ENCODE results near the gene ESR1.
A peak's percentile ranks its signal among the peaks of the same experiment; 100 is the strongest.
"Not testable (repeated sequence)": the region's sequence is repeated elsewhere in the genome, so short reads cannot be mapped to it uniquely, and the experiment has no call there.

Gene ESR1

GRCh38 chr6:152099446-152100182 is 292.1 kb downstream of the ESR1 start:
- ATAC-seq = no peak

DNA sequence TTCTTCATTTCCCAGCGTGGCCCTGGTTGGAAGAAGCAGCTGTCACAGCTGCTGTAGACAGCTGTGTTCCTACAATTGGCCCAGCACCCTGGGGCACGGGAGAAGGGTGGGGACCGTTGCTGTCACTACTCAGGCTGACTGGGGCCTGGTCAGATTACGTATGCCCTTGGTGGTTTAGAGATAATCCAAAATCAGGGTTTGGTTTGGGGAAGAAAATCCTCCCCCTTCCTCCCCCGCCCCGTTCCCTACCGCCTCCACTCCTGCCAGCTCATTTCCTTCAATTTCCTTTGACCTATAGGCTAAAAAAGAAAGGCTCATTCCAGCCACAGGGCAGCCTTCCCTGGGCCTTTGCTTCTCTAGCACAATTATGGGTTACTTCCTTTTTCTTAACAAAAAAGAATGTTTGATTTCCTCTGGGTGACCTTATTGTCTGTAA is 292.7 kb downstream of the ESR1 start:
- no peak for ATAC-seq

DNA sequence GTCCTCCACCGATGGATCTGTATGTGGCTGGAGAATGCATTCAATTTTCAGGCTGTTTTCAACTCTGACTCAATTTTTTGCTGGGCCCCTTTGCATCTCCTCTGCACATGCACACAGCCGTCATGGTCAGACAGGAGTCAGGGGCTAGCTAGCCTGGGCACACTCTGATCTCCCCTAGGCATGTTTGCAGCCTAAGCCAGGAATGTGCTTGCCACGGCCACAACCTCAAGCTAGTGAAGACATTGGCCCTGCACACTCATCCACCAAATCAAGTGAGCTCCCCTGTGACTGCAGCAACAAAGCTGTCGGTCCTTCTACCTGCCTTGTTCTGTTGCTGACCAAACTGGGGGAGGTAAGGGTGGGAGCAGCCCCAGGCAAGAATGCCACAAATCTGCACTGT is 300.5 kb downstream of the ESR1 start:
- ATAC-seq = no peak

GRCh38 chr6:152110886-152111820 is 303.7 kb downstream of the ESR1 start:
- ATAC-seq = no peak

DNA sequence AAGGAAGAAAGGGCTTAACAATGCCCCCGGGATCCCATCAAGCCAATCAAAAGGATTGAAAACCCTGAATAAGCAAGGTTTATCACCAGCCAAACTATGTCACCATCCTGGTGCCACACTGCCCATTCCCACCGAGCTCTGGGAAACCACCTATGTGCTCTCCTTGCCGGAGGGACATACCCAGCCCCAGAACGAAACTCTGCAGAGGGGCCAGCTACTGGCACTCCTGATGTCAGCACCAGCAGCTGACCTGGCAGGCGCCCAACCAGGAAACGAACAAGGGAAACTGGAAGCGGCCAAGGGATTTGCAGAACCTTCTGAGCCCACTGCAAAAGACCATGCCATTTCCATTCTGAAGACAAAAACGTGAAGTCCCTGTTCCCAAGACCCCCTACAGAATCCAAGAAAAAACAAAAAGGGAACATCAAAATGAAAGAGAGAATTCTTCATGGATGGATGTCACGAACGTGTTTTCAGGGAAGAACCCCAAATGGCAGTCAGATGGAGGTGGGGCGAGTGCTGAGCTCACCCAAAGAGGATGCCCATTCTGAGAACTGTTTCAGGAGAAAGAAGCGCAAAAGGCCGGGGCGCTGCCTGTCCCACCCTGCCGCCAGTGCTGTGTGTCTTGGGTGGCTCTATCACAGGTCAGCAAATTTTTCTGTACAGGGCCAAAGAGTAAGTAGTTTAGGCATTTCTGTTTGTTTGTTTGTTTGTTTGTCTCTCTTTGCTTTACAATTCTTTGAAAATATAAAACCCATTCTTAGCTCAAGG is 305.2 kb downstream of the ESR1 start:
- ATAC-seq = no peak

DNA sequence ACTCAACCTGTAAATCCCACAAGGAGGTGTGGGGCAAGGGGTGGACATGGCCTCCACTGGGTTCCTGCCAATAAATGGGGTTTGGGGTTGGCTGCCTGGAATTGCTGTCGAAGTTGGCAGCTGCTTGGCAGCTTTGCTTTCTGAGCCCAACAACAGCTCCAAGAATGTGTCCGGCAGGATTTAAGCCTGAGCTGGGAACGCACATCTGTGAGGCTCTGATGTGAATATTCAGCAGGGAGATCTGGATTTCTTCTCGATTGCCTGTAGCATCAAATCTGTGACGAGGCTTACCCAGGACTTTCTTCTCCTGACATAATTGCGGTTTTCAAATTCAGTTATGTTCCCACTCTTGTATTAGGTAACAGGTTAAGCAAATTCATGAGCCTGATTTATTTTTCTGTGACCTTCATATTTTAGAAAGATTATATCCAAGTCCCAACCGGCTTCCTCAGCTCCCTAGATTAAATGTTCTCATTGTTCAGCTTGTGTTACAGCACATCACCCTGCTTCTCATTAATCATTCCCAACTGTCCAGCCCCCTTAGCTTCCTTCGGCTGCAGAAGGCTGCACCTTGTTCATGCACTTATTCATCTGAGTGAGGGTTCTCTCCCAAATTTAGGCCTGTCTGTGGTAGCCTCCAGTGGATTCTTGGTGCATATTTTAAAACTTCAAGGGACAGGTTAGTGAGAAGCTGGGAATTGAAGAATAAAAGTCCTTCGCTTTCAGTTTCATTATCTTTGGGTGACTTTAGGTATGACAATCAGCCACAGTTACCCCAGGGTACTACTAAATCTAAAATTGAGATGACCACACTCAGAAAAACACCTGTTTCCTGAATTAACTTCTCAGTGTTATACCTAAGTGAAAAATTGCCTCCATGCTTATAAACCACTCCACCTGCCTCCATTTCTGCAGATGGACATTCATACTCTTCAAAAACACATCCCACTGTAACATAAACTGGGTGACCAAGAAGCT is 310.0 kb downstream of the ESR1 start:
- peak; percentile 46 to 55 for ATAC-seq

GRCh38 chr6:152118224-152118623 is 310.7 kb downstream of the ESR1 start:
- ATAC-seq = no peak

DNA sequence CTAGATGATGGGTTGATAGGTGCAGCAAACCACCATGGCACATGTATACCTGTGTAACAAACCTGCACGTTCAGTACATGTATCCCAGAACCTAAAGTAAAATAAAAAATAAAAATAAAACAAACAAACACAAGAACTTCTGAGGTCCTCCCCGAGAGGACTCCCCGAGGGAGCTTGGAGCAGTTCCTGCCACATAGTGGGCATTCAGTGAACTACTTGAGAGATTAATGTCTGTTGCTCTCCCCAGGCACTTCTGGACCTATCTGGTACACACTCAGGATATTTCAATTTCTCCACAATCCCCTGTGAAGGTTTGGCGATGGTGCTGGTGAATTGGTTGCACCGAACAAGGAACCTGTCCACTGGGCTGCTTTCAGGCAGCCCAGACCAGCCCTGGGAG is 311.2 kb downstream of the ESR1 start:
- ATAC-seq = no peak

DNA sequence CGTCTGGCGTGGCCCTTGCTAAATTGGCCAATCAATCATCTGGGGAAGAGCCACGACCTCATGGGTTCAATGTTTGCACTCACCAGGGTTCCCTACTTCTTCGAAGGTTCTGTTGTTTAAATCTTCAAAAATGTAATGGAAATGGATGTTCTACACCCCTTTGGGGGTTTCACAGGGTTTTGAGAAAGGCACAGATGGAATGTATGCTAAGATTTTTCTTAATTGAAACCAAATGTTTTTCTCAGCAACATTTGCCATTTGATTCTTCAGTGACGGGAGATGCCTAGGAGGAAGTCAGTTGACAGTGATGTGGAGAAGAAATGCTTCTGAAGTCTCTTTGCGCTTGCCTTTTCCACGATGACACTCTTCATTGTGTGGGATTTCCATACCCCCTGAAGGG is 312.3 kb downstream of the ESR1 start:
- no peak for ATAC-seq

DNA sequence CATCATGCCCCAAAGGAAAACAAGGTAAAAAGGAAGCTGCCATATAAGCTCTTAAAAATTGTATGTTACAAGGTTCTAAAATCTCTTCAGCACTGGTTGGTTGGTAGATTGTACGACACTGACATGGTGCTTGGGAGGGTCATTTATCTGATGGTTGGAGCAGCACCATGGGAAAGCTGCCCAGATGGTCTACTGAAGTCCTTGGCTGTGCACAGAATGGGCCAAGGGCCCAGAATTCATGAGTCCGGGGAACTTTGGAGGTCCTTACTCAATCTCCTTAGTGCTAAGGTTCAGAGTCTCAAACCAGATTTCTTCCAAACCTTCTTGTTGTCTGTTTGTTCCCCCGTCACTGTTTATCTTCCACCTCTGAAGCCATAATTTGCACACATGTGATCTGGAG is 314.4 kb downstream of the ESR1 start:
- ATAC-seq = no peak

DNA sequence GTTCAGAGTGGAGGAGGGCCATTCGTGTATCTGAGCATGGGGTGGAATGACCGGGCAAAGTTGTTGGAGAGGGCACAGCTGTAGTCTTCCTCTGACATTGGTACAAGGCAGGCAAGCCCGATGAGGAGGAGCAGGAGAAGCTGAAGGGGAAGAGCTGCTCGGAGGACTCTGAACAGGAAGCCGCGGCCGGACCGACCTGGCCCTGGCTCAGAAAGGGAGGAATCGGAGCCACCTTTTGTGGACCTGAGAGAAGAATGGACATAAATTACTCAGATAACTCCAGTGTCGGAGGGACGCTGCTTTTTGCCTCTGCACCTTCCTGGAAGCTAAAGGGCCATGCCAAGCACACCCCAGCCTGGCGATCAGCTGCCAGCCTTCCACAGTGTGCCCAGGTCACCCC is 315.0 kb downstream of the ESR1 start:
- no peak for ATAC-seq

DNA sequence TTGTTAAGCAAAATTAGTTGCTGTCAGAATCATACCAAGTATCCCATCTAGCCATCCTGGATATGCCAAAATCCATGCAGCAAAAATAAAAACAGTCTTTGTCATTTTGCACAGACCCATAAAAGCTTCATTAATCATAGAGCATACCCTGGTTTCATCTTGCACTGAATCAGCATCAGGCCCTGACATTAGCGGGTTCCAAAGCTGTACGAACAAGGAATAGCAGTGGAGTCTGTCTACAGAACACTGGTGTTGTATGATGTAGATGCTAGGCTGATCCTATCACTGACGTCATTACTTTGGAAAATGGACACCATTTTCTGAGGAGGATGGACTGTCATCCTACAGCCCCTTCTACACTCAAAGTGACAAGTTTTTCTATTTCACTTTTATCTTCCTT is 315.6 kb downstream of the ESR1 start:
- no peak for ATAC-seq

- no peak for ATAC-seq
Observed at GRCh38 chr6:152124429-152125074, 317.1 kb downstream of the ESR1 start.

DNA sequence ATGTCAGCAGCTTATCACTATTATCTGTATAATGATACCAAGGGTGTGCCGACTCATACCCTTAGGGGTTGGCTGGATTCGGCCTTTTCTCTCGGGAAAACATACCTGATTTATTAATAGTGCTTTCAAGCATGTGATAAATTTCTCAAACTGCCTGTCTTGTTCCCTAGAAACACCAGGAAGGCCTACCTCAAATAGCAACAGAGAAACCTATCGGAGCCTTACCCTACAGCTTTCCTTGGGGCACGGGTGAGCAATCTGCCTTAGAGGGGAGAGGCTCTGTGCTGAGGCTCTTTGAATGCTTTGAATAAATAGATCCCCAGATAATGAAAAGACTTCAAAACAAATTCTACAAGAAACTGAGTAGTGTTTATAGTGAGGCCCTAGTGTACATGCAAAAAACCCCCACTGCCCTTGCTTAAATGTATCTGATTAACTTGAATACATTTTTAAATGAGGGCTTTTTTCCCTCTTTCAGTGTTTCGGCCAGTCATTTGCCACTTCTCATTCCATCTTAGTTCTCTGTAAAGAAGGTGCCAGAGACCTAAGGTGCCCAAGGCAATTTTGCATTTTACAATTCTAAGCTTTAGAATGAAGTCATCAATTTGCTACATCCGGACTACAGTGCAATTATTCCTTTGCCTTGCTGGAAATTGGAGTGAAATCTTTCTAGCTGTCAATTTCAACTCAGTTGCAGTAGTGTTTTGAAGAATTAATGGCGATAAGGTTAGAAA is 320.1 kb downstream of the ESR1 start:
- no peak for ATAC-seq

DNA sequence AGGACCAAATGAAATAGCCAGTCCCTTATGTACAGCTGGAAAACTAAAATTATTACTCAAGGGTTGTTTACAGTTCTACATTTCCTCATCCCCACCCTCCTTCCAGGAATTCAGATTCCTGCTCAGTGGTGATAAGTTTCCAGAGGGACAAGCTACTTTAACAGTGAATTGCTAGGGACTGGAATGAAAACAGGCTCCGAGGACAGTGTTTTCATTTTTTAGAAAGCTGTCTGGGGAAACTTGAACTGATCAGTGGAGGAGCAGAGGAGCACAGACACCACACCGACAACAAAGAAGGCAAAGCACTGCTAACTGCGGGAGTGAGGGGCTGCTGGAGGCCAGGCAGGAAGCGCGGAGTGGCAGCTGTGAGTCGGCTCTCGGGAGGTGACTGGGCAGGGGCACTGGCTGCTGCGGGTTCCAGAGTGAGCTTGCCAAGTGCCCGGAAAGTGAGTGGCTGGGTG is 322.2 kb downstream of the ESR1 start:
- ATAC-seq = no peak

DNA sequence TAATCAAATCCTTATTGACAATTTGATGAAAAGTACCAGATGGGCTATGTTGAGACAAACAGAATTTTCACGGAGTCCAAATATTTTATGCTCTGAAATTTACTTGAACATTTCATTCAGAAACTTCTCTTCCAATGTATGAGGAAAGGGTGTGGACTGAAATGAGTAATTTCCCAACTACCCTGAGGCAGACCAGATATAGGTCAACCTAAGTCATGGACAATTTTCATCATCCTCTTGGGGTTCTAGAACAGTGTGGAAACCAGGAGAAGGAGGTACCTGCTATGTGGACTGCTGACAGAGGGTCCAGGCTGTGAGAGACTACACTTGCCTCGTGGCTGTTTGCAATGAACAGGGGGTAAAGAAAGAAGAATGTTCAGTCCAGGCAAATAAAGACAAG is 323.0 kb downstream of the ESR1 start:
- ATAC-seq = no peak

DNA sequence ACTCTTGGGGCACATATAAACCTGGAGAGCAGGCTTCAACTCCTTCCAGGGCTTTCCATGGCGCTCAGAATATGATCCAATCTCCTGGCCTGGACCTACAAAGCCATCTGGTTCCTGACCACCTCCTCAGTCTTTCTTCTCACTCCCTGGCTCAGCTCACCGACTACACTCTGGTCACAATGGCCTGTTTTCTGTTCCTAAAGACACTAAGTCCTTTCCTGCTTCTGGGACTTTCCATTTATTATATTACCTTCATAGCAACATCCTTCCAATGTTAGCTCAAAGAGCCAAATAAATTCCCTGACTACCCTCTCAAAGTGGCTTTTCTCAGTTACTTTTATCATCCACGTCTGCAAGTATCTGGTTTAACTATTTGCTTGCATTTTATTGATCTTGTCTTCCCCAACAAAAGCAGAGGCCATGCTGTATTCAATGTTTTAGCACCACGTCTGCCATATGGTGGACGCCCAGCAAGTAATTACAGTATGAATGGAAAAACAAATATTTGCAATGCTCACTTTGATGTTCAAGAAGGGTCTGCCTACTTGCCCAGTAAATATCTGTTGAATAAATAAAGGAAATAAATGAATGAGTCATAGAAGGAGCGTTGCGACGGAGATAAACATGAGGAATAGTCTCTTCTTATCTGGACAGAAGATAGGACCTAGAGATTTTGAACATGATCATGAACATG is 328.4 kb downstream of the ESR1 start:
- no peak for ATAC-seq

DNA sequence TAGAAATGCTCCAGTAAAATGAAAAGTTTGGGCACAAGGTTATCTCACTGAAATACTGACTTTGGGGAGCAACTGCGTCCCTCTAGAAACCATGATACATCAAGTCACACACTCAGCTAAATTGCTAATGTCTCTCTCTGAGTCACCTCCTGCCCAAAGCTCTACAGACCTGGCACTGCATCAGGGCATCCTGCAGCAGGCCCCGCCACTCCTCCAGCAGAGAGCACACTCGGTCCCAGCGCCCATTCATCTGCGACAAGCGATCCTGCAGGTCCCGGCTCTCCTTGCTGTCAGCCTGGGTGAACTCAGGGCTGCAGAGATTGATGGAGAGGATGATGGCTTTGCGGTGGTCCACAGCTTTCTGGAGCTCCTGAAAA is 329.0 kb downstream of the ESR1 start:
- ATAC-seq = no peak

DNA sequence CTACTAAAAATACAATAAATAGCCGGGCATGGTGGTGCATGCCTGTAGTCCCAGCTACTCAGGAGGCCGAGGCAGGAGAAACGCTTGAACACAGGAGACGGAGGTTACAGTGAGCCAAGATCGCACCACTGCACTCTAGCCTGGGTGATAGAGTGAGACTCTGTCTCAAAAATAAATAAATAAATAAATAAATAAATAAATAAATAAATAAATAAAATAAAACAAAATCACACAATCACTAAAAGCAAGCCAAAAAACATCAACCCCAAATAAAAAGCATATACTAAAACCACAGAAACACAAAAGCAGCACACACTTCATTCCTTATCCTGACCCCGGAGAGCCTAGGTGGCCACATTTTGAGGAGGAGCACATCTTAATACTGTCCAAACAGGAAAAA is 330.9 kb downstream of the ESR1 start:
- ATAC-seq = not testable (repeated sequence)

DNA sequence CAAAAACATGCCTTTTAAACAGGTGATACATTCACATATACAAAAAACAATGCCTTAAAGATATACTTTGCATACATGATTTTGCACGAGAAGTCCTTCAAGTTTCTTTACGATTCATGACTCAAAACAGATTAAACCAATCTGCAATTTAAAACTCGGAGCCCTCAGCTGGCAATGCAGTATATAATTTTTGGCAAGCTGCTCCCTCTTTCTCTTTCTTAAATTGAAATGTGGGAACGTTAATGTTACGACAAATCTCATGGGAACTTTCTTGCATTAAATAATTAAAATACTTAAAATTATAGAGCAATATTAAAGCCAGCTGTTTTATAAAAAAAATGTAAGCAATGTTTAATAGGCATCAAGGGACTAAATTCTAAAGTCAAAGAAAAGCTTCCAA is 334.6 kb downstream of the ESR1 start:
- ATAC-seq = no peak

All from activated CD4-positive, CD25-positive, alpha-beta regulatory T cell treated with anti-CD3 and anti-CD28 coated beads, Interleukin-2, amount 50 U/mL, for 24 hours (primary cell).